Middle frontal gyrus (tissue), 1 donor: ENCODE measurements around the gene FCN1.
A peak's percentile ranks its signal among the peaks of the same experiment; 100 is the strongest.

Source experiments
- DNase-seq: peaks from one replicate; pipeline ENCODE4 v3.0.0-alpha.2; 2015; ENCODE audit warnings: low spot score; ENCODE audit errors: extremely low spot score

Gene FCN1

DNA sequence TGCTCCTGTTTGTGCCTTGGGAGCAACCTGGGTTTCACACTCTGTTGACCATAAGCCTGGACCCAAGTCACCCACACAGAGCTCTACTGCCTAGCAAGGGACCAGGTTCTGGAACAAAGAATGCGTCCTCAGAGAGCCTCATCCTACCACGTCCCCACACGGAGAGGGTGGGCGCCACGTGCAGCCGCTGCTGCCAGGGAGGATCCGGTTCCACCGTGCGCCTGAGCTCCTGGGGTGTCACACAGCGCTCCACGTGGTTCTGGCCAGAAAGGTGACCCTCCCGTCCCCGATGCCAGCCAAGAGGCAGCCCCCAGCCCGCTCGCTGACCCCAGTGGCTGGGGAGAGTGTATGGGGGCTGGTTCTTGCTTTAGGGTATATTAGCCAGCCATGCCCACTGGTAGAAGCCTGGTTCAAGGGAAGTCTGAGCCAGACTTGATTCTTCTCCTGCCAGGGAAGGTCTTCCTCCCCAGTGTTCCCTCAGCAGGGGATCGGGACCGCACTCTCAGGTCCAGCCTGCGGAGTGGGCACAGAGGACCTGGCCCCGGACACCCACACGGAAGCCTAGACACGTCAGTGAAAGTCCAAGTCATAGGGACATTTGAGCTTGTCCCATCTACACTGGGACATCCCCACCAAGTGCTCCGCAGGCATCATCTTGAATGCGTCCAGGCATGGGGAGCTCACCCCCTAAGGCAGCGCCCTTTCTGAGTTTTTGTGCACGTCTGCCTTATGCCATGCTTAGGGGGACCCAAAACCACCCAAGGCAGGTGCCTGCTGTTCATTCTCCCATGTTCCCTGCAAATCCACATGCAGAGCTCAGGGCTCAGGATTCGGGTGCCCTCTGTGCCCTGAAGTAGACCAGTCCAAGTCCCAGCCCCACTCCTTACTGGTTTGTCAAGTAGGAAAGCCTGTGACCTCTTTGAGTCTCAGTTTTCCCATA is 2.4 kb downstream of the FCN1 start:
- DNase-seq, result no peak

DNA sequence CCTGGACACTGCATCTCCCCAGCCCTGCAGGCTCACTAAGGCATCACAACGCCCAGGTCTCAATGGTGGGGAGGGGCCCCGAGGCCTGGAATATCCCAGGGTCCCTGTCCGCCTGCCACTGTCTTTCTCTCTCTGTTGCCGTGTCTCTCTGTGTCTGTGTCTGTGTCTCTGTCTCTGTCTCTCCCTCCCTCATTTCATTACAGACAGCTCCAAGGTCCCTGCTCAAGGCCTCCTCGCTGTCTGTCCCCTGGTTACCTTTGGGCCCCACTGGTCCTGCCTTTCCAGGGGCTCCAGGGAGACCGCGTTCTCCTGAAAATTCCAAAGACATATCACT is 3.2 kb downstream of the FCN1 start:
- DNase-seq, result no peak

DNA sequence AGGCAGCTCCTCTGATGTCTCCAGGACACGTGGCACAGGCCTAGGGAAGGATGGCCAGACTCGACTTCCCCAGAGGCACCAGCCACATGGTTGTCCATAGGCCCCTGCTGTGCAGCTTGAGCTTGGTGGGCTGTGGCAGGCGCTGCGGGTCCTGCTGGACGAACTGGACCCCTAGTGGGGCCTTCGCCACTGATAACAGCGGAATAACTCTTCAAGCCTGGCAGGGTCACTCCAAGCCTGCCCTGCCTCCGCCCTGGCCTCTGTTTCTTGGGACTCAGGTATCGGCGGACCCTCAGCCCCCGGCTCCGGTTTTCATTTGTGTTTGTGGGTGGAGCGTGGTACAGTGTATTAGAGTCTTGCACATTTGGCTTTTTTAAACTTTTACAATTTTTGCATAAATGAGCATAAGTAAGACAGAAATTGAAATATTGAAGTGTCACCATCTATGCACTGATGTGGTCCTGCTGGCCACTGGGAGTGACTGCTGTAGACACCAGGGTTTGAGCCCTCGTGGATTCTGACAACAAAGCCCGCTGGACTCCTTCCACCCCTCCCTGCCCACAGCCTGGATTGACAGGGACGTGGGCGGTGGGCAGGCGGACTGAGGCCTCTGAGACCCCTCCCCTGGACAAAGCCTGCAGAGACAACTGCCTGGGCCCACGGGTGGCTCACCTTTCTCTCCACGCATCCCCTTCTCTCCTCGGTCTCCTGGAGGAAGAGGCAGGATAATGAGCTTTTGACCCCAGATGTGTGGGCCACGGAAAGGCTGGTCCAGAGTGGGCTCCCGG is 3.8 kb downstream of the FCN1 start:
- DNase-seq, result no peak

DNA sequence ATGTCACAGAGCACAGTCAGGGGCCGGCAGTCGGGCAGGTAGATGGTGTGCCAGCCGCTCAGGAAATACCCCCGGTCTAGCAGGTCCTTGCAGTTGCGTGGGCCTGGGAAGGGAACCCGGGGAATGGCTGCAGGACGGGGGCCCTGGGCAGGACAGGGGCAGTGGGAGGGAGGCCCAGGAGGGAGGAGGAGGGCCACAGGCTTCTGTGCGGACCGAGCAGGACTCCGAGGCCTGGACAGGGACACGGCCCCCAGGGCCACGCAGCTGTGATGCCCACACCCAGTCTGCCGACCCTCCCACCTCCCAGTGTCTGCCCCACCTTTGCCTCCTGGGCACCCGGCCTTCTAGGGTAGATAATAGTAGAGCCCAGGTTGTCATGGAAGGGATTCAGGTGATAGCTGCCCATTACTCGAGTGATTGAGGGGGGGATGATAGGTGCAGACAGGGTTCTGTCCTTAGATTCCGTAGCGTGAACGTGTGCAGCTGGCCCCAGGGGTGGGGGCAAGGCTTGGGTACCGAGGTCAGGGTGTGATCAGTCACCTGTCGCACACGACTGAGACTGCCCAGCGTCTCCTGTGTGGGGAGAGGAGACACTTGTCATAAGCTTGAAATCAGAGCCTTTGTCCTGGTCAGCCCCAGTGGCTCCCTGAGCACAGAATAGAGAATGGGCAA is 4.5 kb downstream of the FCN1 start:
- DNase-seq, result no peak

DNA sequence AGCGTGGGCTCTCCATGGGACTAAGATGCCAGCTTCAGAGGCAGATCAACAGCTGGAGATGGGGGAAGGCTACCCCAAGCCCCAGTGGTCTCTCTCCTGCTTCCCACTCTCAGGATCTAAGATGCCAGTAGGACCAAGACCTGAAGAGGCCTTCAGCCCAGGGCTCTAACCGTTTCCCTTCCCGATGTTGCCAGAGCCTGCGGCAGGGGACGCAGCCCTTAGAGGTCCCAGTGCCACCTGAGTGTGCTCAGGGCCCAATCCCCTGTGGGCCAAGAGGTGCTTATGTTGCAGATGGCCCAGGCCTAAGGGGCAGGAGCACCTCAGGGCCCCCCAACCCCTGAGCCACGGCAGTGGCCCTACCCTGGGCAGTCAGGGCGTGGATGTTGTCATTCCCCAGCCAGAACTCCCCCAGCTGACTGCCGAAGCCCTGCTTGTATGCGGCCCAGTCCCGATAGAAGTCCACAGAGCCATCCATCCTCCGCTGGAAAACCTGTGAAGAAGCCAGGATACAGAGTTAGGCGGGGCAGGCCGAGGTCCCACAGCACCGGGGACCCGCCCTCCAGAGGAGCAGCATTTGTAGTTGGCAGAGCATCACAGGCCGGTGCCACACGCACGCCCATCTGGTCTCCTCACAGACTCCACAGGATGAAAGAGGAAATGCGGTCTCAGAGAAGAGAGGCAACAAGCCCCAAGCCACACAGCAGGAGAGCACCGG is 5.4 kb downstream of the FCN1 start:
- DNase-seq, result no peak

DNA sequence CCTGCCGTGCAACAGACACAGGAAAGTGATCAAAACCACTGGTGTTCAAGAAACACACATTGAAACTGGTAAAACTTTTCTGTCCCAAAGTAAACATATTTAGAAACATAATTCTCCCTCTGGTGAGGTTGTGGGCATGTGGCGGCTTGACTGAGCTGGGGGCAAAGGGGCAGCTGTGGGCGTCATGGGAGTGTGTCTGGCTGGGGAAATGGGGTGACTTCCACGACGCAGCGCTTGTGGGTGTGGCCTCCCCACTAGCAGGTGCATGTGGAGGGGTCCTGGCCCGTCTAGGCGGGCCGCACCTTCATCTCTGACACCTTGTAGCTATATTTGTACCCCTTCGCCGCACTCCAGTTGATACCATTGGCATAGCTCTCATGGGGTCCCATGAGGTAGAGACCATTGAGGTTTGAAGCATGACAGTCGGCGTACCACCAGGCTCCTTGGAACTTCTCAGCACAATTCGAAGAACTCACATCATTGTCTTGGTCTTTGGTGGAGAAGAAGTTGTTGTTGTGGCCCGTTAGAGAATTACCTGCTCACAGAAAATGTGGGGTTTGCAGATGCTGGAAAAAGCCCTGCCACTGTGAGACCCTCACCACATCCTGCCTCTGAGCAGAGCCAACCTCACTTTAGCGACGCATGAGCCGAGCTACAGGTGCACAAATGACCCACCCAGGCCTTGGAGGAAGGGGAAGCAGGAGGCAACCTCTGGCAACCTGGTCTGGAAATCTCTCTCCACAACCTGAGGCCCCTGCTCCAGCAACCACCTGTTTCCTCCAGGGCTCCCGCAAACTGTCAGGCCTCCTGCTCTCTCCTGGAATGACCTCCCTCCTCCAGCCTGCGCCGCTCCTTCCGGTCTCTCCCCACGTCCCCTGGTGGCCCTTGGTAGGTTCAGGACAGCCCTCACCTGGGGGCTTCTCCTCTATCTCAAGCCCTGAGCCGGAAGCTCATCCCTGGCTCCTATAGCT is 7.9 kb downstream of the FCN1 start:
- no peak for DNase-seq

DNA sequence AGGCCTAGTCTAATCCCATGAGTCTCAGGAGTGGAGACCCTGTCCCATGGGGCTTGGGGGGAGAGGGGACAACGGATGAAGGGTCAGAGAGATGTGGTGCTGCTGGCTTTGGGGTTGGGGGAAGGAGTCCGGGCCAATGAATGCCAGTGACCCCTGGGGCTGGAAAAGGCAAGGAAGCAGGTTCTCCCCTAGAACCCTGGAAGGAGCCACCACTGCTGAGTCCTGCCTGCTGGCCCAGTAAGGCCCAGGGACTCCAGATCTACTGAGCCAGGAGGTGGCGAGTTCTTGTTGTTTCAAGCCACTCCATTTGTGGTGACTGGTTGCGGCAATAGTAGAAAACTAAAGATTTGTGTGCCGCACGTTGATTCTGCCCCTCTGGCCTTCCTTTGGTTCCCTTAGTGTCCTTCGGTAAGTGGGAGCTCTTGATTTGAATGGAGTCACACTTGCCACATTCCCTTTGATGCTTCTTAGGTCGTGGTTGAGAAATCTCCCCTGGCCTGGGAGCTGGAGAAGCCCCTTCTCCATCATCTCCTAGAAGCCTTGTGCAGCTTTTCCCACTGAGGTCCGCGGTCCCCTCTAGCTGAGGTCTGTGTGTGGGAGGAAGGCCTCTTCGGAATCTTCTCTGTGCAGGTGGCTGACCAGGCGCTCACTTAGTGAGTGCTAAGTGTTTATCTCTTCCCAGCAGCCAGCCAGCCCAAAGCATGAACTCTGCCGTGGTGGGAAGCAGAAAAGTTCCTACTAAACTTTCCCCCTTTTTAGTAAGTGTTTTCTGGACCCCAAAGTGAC is 9.0 kb downstream of the FCN1 start:
- DNase-seq, result no peak

DNA sequence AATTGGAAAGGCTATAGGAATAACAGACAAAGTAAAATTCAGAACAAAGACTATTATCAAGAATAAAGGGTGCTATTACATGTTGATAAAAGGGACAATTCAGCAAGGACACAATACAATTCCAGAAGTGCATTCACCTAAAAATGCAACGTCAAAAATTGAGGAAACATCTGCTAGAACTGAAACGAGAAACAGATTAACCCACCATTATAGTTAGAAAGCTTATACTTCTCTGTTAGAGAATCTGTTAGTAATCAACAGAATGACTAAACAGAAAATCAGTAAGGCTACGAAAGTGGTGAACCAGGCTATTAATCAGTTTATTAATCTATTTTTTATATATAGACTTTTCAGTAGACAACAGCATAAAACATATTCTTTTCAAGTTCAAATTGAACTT is 14.8 kb downstream of the FCN1 start:
- DNase-seq, result no peak

DNA sequence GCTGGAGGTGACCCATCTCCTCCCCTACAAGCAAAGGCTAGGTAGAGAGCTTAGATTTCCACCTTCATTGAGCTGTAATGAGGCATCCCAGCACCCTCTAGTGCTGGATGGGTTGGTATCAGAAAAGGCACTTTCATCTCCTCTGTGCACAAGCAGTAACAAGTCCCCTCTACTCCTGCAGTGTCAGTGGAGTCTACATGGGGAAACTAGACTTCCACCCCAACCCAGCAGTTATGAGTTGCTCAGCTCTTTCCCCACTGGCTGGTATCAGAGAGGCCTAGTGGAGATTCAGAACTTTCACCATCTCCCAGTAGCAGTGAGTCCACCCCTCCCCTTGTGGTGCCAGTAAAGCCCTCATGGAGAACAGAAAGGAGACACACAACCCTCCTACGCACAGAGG is 17.9 kb downstream of the FCN1 start:
- no peak for DNase-seq

DNA sequence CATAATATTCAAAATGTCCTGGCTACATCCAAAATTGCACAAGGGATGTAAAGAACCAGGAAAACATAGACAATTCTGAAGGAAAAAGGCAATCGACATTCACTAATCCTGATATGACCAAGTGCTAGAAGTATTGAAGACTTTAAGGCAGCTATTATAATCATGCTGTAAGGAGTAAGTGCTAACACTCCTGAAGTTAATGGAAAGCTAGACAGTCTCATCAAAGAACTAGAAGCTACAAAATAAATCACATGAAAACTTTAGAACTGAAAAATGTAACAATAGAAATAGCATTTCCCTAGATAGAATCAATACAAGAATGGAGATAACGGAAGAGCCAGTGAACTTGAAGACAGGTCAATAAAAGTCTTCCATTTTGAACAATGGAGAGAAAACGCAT is 18.5 kb downstream of the FCN1 start:
- no peak for DNase-seq

DNA sequence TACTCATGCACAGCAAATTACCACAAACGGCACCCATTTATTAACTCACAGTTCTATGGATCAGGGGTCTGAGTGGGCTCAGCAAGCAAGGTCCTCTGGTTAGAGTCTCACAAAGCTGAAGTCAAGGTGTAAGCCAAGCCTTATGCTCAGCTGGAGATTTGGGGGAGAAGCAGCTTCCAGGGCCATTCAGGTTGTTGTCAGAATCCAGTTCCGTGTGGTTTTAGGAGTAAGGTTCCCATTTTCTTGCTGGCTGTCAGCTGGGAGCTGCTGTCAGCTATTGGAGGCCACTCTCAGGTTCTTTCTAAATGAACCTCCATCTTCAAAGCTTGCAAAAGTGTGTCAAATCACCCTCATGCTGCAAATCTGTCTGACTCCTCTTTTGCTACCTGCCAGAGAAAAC is 19.4 kb downstream of the FCN1 start:
- no peak for DNase-seq

DNA sequence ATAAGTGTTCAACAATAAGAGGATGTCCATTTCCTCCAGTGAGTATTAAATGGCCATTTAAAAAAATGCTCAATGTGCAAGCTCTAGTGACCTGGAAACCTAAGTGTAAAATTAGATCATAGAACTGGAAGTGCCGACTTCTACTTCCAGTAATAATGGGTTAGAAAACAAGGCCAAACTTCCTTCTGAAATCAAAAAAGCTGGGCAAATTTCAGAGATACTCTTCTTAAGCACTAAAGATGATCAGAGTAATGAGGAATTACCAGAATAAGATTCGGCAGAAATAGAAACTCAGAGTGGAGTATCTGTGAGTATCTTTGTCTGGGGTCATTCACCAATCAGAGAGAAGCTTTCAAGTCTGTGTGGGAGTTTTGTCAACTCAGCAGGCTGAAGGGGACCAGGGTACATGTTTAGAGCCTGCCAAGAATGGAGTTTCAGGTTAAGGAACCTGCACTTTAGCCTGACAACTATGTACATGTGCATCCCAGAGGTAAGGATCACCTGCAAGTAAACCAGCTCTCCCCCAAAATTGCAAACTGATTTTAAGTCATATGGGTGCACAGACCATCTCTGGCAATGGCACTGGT is 20.0 kb downstream of the FCN1 start:
- no peak for DNase-seq

DNA sequence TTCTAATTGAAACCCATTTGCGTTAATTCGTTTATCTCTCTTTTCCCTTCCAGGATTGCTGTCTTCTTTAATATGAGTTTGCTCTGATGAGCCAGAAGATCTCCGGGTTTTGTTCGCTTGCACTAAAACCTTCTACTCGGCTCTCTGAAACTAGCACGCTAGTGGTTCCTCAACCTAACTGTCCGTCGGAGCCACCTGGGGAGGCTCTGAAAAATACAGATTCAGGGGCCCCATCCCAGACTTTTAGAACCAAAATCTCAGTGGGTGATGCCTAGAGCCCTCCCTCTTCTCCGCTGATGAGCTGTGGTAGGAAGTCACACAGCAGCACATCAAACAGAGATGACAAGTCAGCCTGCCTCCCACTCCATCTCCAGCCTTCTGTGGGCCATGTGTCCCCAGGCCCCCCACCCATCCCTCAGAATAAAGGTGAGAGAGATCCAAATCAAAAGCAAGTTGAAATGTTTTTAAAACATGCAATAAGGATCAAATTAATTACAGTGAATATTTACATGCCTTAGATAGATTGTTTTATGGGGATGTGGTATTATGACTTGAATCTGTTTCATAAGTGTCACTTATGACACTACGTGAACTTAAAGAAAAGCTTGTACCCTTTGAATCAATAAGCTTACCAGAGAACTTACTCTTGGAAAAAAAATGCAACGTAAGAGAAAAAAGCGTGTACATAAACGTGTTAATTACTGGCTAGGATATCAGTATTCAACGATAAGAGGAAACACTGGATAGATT is 20.7 kb downstream of the FCN1 start:
- DNase-seq, result no peak

DNA sequence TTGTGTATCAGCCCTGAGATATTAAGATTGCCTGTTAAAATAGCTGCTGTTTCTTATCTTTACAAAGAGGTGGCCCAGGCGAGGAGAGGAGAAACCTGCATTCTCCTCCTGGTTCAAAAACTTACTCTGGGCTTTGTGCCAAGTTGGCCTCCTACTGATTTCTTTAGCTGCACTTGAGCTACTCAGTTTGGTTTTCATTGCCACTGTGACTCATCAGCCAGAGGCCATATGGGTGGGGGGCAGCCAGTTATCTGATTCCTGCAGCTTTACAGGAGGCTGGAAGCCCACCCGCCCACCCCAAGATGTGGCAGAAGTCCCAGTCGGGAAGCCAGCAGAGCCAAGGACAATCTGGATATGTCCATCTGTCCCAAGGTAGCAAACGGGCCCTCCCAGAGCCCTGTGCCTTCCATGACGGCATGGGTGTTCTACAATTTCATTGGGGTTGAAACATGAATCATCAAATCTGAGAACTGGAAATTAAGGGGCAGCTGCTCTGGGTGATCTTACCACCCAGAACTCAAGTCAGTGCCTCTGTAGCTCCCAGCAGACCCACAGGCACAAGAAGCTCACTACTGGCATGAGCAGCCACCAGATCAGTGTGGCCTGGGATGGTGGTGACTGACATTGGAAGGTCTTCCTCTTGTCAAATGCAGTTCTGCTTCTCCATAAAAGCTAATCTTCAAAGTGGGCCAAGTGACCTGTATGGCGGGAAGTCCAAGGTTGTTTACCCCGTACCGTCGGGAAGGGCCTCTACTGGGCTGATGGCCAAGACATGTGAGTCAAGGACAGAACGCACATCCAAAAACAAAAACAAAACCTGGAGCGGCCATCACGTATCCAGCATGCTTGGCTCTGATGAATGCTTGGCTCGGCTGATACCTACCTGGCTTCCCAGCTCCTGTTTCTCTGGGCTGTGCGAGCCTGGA is 21.5 kb downstream of the FCN1 start:
- peak; percentile 25 for DNase-seq

DNA sequence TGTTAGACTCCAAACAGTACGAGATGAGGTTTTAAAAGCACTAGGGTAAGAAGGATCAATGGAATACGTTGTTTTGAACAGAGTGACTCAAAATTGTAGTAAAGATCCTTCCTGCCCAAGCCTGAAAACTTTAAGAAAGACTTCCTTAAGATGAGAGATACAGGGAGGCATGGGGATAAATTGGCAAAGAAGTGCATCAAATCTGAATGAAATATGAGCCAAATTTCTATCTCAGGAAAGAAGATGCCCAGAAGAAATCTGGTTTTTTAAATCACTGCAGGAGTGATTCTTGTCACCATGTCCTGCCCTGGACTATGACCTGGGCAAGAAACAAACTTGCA is 22.2 kb downstream of the FCN1 start:
- DNase-seq, result no peak

DNA sequence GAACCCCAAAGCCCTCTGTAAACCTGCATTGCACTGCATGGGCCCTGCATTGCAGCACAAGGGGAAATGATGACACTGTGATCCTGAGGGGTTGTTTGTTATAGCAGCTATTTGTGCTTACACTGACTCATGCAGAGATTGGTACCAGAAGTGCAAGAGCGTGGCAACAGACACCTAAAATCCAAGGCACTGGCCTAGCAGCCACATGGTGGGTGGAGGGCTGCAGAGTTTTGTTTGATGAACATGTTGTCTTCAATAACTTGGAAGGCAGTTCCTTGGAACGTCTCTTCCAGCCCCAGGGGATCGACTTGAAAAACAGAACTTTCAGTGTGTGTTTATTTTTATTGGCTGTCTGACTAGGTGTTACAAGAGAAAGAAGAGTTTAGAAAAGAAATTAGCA is 22.6 kb downstream of the FCN1 start:
- DNase-seq, result no peak

DNA sequence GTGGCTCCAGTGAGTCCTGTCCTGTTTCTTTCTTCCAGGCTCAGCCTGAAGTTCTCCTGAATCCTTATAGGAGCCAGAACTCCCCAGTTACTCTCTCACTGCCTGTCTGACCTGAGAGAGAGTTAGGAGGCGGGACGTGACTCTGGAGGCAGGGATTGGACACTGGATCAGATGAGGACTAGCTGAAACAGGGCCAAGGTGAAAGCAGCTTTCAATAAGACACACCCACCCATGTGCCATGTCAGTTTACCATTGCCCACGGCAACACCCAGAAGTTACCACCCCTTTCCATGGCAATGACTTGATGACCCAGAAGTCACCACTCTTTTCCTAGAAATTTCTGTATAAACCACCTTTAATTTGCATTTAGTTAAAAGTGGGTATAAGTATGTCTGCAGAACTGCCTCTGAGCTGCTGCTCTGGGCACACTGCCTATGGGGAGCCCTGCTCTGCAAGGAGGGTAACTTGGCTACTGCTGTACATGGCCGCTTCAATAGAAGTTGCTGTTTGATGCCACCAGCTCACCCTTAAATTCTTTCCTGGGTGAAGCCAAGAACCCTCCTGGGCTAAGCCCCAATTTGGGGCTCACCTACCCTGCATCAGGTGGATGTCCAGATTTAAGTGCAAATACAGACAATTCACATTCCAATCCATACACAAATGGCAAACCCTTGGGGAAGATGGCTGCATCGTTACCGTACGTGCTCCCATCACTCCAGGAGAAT is 23.4 kb downstream of the FCN1 start:
- DNase-seq, result no peak
